H1 (cell line): ENCODE measurements around the gene DDI2. TPM values are rescaled to one million over a fixed set of nuclear protein-coding genes. Genes with fewer than 3 reads are reported as not detected.

Experiments used
- BCL11A ChIP-seq, 2 experiments: IDR thresholded peaks; one replicate each; pipeline ENCODE4 v1.6.1; 2011; ENCODE audit warnings: low read depth in 2 of 2, low read length in 2 of 2, mild to moderate bottlenecking in 2 of 2
- MAFK ChIP-seq: IDR thresholded peaks from 2 replicates; pipeline ENCODE4 v1.6.1; 2012; ENCODE audit warnings: low read depth, mild to moderate bottlenecking, improper control_type of control experiment, low read length
- NANOG ChIP-seq: IDR thresholded peaks from 2 replicates; pipeline ENCODE4 v1.6.1; 2011; ENCODE audit warnings: low read length, low read depth, mild to moderate bottlenecking, inconsistent platforms; ENCODE audit not compliant: insufficient read depth, poor library complexity, severe bottlenecking
- TAF1 ChIP-seq: IDR thresholded peaks from 2 replicates; pipeline ENCODE4 v1.6.1; 2011; ENCODE audit warnings: mild to moderate bottlenecking, low read depth, low read length
- TCF12 ChIP-seq: IDR thresholded peaks from 2 replicates; pipeline ENCODE4 v1.6.1; 2011; ENCODE audit warnings: low read depth, mild to moderate bottlenecking, low read length
- polyA plus RNA-seq, 7 experiments: library from polyadenylated mRNA; depleted of rRNA in 3 of 7; stranded (reverse) in 5 of 7; unstranded in 2 of 7; fragments of >200 nt in 5 of 7; fragments of 200-250 nt in 2 of 7; gene quantifications; 1 replicate in 5 of 7; 2 replicates in 1 of 7; 4 replicates in 1 of 7; pipeline versions ENCODE4 v1.2.1 to v1.2.3, GENCODE V29; 2011 to 2013; ENCODE audit warnings: missing spikeins in 2 of 7, mixed read lengths in 2 of 7
- total RNA-seq: library from RNA; stranded (reverse); fragmentation: NEBNext Ultra II Directional; extraction: Animal tissue kit (Norgen Biotek cat#: 25700); gene quantifications from 2 replicates; pipeline ENCODE4 v1.2.1, GENCODE V29; 2021

Gene DDI2
- total and polyA plus RNA-seq, 2 of the 8 experiments (the other 6 are each of a cell fraction or from before 2014, with no cell fraction given) = 7.7 to 38.3 TPM

DNA sequence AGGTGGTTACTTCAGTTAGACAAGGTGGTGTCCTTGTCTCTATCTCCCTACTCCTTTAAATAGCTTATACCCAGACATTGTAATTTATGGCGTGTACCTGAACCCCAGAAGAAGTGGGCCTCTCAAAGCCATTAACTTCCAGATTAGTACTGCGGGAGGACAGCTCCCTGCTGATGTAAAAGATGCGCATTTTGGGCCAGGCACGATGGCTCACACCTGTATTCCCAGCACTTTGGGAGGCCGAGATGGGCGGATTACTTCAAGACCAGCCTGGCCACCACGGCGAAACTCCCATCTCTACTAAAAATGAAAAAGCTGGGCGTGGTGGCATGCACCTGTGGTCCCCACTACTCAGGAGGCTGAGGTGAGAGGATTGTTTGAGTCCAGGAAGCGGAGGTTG lies 51.8 kb downstream of the DDI2 start (continued):
- no peak for TF ChIP-seq NANOG
- TF ChIP-seq TCF12 = peak; percentile 82; the same call in 1 of the 2 replicates
- TF ChIP-seq MAFK = no peak
- TF ChIP-seq BCL11A (IDR thresholded peaks at IDR 0.05; ENCODE audit: low read depth in 2 of 2, low read length in 2 of 2) = no peak
- TF ChIP-seq TAF1 = no peak
- TF ChIP-seq, all 59 proteins: peak for 3
